Measurements from ENCODE around the gene PCBP3.
"Not testable (repeated sequence)": the region's sequence is repeated elsewhere in the genome, so short reads cannot be mapped to it uniquely, and the experiment has no call there.

PCBP3 gene

GRCh38 chr21:45885930-45886601, 242.5 kb downstream of the PCBP3 start:
- not testable (repeated sequence) for DNase-seq

DNA sequence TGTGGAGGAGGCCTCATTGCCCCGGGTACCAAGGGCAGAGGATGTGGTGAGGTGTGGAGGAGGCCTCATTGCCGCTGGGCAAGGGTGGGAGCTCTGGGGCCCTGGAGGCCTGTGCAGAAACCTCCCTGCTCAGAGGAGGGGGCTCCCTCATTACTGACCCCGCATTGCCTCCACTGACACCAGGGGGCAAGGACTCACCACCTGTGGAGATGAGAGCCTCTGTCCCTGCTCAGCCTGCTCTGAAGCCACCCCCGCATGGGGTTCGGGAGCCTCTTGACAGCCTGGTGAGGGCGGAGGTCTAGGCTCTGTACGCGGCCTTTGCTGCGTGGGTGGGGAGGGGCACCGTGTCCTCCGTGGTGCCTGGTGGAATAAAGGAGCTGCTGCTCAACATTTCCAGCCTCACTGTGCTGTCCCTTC, 243.1 kb downstream of the PCBP3 start:
- DNase-seq, result no peak

- DNase-seq, result no peak
These were observed 243.6 kb downstream of the PCBP3 start for GRCh38 chr21:45887120-45887611.

DNA sequence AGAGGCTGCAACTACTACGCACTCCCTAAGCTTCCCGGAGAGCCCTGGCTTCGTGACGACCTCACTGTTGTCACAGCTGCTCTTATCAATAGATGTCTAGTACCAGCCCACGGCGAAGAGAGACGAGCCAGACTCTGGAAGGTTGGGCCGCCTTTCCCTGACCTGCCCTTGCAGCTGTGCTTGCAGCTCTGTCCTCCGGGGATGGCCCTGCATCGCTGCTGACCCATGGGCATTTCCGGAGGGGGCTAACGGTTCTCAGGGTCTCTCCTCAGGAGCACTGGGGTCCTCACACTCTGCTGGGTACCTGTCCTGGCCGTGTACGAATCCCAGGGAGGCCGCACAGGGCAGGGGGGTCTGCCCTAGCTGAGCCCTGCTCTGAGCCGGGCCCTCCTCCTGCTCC, 244.3 kb downstream of the PCBP3 start:
- DNase-seq, result no peak

DNA sequence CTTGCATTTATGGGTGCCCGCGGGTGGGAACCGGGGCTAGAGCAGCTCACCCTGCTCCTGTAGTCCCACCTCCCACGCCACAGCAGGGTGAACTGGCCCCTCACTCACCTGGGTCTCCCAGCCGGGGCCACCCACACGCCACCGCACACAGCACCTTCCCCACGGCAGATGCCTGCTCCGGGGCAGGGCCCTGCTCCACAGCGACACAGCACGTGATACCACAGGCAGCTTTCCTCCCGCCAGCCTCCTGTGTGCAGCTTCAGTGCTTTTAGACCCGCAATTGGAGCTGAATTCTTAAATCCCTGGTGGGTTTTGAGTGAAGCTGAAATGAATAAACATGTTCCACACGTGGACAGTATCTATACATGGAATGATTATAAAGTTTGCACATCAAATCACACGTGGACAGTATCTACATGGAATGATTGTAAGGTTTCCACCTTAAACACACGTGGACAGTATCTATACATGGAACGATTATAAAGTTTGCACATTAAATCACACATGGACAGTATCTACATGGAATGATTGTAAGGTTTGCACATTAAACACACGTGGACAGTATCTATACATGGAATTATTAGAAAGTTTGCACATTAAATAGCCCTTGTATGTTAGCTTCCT, 245.0 kb downstream of the PCBP3 start:
- no peak for DNase-seq

GRCh38 chr21:45889256-45889655, 245.7 kb downstream of the PCBP3 start:
- DNase-seq, result no peak

GRCh38 chr21:45889961-45890360, 246.4 kb downstream of the PCBP3 start:
- DNase-seq, result no peak

- DNase-seq, result no peak
These were observed 248.0 kb downstream of the PCBP3 start for GRCh38 chr21:45891388-45892155.

GRCh38 chr21:45892156-45892915, 248.8 kb downstream of the PCBP3 start:
- no peak for DNase-seq

DNA sequence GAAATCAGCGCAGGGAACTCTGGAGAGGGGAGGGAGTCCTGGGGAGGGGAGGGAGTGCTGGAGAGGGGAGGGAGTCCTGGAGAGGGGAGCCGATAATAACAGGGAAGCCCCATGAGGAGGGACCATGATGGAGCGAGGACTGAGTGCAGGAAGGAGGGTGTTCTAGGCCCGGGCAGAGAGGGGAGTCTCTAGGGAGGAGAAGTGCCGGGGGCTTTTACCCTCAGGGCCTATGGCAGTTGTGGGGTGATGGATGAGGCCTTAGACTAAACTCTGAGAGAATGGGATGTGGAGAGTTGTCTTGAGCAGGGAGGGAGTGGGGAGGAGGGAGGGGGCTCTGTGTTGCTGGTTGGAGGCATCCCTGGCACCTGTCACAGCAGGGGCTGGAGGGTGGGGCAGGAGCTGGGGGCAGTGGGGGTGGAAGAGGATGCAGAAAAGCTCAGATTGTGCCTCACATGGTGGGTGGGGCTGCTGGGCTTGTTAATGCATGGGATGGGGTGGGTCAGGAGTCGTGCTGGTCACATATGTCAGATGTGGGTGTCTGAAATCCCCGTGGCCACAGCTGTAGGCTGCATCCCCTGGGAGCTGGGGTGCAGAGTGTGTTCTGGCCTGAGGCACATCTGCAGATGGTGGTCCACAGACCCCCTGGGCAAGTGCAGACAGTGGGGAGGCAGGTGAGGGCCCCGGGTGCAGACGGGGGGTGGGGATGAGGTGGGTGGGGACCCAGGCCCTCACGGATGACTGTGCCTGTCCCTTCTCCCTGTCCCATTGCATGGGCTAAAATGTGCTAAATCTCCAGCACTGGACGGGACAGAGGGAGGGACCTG, 249.6 kb downstream of the PCBP3 start:
- no peak for DNase-seq

DNA sequence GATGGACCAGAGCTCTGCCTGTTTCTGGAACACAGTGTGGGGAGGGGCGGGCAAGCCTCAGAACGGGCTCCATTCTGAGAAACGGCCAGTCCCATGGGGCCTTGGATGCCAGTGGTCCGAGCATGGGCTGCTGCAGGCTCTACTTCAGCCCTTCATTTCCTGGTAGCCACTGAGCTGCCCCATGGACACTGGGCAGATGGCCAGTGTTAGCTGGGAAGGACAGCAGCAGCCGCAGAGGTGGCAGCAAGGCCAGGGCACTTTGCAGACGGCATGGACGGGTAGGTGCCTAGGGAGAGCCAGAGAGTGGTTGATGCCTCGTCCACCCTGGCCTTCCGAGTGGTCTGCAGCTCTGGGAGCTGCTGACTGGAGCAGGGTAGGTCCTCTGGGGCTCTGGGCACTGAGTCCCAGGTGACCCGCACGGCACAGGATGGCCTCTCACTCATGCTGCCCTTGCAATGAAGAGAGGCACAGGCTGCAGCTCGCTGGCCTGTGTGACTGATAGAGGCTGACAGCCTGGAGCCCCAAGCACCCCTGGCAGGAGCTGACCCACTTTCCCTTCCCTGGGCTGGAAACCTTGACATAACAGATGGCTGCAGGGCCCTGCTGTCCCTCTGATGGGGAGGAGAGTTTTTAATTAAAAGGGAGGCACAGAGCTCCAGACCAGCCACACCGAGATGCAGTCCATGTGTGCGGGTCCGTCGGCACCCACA, 250.4 kb downstream of the PCBP3 start:
- DNase-seq, result no peak

DNA sequence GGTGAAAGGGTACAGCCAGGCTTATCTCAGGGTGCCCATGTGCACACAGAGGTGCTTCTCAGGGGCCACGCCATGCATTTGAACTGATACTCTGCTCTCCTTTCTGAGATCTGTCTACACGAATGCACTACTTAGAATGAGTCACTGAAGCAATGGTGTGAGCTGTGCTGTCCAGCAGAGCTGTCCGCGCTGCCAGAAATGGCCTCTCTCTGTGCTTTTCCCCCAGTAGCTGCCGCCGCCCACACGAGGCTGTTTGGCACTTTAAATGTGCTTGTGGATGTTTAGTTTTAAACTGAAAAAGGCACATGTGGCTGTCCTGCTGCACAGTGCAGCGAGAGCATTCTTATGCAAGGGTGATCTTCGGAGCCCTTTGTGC, 250.9 kb downstream of the PCBP3 start:
- DNase-seq, result no peak

DNA sequence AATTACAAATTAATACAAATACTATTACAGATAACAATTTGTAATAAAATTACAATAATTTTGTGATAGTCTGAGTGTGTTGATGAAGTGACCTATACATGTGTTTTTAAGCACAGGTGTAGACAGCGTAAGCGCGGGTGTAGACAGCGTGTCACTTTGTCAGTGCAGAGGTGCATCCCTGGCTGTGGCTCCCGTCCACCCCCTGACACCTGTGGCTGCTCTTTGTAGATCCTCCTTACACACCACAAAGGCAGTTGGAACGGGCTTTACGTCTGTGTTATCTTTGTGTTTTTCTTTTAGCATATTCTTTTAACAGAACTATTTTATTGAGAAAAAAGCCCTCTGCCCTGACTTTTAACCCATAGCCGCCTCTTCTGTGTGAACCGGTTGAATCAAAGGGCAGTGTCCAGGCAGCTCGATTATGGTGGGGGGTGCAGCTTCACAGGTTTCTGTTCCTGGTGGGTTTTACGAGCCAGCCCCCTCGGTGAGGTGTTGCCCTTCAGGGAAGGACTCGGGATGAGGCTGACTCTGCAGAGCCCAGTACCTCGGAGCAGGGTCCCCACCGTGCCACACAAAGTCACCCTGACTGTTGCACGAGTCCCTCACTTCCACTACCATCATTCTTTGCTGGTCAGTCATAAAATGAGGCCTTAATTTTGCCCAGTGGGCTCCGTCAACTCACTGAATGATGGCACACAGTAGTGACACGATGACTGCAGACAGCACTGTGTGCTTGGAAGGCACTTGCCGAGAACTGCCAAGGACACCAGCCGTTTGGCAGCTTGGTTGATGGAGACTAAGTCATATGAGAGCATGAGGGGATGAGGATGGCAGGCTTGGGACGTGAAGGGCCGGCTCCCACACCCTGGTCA, 251.6 kb downstream of the PCBP3 start:
- no peak for DNase-seq

DNA sequence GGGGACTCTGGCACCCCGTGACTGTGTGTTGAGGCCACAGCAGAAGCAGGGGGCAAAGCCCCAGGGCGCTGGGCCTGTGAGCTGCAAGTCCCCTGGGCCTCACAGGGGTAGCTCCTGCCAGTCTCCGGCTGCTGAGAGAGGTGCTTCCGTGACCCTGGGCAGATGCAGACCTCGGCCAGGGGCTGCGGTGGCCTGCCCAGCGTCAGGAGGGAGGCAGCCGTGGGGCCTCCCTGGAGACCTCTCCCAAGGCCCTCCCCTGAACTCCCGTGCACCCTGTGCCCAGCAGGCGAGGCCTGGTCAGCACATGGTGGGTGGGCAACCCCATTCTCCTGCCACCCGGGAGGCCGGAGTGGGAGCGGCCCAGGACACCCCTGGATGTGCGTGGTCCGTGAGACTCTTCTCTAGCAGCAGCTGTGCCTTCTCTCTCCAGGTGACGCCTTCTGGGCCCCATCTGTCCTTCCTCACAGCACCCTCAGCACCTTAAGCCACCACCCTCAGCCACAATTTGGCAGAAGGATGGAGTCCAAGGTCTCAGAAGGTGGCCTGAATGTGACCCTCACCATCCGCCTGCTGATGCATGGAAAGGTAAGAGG, 252.3 kb downstream of the PCBP3 start:
- DNase-seq, result no peak

- DNase-seq, result not testable (repeated sequence)
These were observed 252.9 kb downstream of the PCBP3 start for GRCh38 chr21:45896431-45896830.

DNA sequence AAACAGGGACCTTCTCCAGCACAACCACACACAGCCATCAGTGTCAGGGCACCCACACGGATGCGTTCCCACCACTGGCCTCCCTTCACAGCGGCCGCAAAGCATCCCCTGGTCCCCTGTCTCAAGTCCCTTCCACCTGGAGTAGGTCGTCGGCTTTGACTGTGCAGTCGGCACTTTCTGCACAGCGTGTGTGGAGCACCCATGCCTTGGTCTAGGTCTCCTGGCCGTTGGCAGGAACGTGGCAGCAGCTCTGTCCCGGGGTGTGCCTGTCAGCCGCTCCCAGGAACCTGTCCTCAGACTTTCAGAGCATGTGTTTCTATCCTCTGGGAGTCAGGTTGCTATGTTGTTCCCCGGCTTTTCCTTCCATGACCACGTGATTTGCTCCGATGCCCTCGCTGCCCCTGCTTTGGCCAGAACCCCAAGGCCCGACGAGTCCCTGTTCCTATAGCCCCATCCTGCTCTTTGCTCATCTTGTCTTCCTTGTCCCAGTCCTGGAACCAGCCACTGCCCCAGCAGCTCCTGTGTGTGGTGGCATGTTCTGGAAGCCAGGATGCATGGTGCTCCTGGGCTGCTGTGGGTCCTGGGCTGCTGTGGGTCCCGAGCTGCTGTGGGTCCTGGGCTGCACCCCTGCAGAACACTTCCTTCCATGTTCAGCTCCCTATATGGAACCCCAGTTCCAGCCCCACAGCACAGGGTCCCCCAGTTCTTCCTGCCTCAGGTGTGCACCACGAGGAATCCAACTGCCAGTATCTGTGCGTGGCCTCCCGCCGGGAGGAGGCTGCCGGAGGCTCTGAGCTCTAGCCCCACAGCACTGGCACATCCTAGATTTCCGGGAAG, 253.9 kb downstream of the PCBP3 start:
- no peak for DNase-seq

- no peak for DNase-seq
These were observed 254.5 kb downstream of the PCBP3 start for GRCh38 chr21:45898028-45898350.

DNA sequence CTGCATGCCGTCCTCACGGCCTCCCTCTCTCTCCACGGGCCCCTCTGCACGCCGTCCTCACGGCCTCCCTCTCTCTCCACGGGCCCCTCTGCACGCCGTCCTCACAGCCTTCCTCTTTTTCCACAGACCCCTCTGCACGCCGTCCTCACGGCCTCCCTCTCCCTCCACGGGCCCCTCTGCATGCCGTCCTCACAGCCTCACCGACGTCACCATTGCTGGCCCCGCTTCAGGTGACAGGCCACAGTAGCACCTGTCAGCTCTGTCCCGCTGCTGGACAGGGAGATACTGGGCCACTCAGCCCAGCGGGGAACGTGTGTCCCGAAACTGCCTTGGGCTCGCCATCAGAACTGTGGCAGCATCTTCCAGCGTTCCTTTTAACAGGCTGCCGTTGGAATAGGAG, 255.3 kb downstream of the PCBP3 start:
- no peak for DNase-seq

- DNase-seq, result no peak
These were observed 255.9 kb downstream of the PCBP3 start for GRCh38 chr21:45899317-45900033.
